GM18867 (cell line): ENCODE results near the gene GNG13.

ENCODE experiments used
- ATAC-seq: cut with Tn5 transposase; IDR thresholded peaks from one replicate; pipeline ENCODE4 v1.9.1; 2021; ENCODE audit warnings: mild to moderate bottlenecking, moderate library complexity; ENCODE audit not compliant: unreplicated experiment

Gene GNG13

DNA sequence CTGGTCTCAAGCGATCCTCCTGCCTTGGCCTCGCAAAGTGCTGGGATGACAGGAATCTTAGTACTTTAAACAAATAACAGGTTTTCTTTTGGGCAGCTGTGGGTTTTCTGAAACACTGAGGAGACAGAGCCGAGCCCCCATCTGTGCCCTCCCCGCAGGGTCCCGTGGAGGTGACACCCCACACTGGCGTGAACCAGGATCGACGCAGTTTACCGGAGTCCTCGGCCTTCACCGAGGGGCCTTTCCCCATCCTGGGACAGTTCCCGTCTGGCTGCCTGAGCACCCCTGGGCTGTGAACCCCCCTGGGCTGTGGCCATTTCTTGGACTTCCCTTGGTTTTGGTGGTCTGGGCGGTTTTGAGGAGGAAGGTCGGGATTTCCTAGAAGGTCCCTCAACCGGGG, 15.3 kb upstream of the GNG13 start:
- no peak for ATAC-seq

DNA sequence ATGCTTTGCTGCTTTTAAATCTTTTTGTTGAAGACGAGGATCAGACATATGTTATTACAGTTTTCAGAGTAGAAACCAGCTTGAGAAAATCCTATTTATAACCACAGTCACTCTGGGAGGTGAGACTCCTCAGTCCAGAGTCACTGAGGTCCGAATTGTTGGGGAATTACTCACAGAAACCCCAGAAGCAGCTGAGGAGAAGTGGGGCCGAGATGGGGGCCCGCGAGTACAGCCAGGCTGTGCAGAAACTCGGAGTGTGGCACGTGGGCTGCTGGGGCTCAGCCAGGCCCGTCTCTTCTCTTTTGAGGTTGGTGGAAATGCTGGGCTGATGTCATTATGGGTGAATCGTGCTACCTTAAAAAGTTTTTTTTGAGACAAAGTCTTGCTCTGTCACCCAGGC, 14.4 kb upstream of the GNG13 start:
- ATAC-seq: no peak

DNA sequence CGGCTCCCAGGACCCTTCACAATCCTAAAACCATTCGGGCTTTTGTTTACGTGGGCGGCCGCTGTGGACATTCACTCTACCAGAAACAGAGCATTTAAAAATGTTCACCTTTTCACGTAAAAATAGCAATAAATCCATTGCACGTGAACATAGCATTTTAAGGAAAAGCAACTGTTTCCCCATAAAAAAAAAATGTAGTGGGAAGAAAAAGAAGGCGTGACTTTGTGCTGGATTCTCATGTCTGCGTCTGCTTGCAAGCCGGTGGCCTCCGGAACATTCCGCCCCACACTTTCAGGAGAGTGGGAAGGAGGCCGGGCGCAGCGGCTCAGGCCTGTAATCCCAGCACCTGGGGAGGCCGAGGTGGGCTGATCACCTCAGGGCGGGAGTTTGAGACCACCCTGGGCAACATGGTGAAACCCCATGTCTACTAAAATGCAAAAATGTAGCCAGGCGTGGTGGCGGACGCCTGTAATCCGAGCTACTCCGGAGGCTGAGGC, 13.4 kb upstream of the GNG13 start:
- ATAC-seq: no peak

DNA sequence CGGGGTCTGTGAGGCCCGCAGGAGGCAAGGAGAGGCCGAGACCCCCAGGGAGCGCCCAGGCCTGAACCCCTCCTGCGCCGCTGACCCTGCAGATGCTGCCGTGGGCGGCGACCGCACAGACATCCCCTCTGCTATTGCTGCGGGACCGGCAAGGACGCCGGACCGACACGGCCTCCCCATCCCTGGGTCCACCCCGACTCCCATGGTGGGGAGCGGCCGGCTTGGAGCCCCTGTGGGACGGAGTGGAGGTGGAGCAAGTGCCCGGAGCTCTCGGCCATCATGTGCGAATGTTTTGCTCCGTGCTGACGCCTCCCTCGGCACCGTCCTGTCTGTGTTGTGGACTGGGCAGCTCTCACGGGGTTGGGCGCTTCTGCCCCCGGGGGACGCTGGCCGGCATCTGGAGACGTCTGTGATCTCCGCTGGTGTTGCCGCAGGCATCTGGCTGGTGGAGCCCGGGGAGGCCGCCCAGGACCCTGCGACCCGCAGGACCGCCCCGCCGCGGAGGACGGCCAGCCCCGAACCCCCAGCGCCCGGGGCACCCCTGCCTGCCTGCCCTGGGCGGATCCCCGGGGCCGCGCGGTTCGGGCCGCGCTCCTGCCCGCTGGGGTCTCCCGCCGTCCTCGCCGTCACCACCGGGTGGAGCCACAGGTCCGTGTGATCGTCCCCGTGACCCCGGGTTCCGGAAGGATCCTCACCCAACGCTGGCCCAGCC, 12.8 kb upstream of the GNG13 start:
- no peak for ATAC-seq

DNA sequence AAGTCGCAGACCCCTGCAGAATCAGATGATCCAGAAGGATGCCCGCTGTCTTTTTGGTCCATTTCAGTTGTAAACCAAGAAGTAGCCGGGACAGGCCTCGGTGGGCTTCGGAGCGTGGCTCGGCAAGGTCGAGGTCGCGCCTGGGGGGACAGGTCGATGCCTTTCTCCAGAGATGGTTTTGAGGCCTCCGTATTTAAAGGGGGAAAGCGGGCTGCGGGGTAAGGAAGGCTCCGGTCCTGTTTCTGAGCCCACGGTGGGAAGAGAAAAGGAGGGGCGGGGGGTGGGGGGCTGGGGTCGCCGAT, 7.5 kb upstream of the GNG13 start:
- no peak for ATAC-seq

DNA sequence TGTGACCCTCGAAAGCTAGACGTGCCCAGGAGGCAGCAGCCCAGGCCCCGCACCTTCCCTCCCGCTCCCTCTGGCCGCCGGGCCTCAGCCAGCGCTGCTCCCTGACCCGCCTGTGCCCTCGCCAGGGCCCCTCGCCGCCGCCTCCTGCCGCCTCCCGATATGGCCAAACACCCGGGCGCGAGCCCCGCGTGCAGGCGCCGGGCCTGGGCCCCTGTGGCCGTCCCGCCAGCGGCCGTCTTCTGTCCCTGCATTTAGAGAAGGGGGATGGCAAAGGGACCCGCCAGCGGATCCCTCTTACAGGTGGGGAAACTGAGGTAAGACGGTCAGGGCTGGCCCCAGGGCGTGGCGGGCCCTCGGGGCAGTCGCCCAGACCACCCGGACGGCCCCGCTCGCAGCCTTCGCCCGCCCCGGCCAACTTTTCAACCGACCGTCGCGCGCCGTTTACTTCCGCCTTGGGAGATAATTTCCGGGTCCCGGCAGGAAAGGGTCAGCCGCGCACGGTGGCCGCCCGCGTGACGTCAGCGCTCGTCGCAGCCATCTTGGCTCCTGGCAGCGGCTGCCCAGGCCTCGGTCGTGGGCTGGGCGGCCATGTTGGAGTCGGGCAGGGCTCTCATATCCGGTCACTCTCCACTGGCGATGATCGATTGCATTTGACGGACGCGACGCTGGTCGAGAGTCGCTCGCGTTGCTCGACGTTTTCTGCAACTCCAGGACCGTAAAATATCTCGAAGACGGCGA, 7.0 kb upstream of the GNG13 start:
- peak; percentile 86 for ATAC-seq

DNA sequence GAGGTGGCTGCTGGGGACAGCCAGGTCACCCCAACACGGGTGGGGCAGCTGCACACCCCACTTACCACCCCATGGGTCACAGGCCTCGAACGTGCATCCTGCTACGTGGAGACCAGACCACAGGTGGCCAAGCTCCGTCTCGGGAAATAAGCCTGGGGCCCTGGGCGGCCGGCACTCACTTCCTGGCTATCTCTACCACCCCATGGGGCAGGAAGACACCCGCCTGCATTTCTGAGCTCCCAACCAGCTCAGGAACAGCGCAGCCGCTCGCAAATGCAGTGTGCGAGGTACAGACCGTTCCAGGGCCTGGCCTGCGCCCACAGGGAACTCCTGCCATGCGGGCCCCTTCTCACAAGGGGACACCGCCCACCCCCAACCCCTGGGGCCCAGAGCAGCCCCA, 4.9 kb upstream of the GNG13 start:
- no peak for ATAC-seq

DNA sequence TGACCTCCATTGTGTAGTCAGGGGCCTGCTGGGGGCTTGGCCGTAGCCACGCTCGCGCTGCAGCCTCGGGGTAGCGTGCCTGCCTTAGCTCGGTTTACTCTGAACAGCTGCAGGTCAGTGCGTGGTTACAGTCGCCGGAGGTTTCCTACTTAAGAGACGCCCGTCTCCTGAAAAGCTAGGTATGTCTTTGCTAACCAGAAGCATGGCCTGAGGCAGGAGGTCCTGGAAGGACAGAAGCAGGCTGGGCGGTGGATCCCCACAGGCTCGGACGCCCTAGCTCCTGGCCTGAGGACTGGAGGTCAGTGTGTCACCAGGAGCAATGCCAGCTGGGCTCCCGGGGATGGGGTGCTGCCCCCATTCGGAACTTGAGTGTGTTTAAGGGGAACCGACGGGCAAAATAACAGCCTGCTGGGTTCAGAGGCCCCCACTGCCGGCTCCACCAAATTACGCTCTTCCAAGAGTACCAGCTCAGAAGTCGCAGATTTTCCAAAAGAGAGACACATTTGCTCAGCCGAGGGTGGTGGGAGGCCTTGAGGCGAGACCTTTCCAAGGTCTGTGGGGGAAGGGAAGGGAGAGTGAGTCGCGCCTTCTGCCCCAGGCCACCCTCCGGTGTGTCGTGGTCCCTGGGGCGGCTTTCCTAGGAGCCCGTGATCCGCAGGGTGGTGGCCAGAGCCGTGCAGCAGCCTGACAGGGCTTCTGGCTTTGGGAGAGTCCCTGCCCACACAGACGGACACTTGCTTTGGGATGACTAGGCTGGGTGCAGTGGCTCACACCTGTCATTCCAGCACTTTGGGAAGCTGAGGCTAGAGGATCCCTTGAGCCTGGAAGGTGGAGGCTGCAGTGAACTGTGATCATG, 3.9 kb upstream of the GNG13 start:
- no peak for ATAC-seq

DNA sequence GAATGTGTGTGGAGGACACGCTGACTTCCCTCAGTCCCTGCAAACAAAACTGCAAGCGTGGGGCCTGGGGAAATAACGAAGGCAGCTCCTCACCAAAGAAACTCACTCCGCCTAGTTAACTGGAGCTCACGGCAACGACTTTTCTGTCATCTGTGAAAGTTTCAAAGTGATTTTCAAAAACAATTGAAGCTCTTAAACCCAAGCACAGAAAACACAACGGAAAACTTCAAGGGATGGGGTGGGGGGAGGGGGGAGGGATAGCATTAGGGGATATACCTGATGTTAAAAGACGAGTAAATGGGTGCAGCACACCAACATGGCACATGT, 3.2 kb upstream of the GNG13 start:
- ATAC-seq: no peak

DNA sequence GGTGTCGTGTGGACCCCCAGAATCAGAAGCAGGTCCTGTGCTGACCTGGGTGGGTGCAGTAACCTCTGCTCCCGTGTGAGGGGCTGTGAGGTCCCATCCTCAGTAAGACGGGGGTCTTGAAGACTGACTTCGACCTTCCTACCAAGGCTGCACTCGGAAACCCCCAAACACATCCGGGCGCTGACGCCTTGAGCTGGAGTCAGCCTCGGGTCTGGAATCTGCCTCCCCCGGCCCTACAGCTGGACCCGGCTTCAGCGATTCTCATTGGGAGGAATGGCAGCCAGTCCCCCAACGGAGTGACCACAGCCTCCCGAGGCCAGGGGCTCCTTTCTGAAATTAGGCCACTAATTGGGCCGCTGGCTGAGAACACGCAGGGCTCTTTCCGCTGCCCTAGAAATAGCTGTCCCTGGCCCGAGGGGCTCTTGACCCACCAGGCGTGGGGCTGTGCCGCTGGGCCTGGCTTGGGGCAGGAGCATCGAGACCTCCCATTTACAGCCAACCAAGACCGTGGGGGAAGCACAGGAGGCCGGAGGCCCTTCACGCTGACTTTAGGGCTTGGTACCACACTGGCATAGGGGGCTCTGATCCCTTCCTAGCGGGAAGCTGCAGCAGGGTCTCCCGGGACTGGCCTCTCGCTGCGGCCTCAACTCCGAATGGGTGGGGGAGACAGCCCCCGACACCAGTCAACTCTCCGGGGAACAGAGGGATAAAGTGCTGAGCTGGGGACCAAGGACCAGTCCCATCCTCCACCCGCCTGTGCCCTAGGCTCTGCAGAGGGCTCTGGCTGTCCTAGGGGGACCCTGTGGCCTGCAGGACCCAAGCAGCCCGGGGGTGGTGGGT, 2.6 kb upstream of the GNG13 start:
- ATAC-seq: no peak

DNA sequence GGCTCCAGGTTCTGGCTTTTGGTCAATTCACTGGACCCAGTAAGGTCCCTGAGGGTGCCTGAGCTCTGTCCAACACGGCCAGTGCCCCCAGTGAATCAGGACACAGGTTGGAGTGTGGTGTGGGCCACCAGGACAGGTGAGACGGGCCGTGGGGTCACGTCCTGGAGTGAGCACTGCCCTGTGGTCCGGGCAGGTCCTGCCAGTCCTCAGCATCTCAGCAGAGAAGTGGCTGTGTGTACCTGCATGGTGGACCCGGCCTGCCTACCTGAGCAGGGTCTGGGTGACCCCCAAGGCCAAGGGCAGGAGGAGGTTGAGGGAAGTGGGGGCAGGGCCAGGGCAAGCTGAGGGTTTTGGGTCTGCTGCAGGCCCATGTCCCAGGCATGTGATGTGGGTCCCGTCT, 1.9 kb upstream of the GNG13 start:
- no peak for ATAC-seq

DNA sequence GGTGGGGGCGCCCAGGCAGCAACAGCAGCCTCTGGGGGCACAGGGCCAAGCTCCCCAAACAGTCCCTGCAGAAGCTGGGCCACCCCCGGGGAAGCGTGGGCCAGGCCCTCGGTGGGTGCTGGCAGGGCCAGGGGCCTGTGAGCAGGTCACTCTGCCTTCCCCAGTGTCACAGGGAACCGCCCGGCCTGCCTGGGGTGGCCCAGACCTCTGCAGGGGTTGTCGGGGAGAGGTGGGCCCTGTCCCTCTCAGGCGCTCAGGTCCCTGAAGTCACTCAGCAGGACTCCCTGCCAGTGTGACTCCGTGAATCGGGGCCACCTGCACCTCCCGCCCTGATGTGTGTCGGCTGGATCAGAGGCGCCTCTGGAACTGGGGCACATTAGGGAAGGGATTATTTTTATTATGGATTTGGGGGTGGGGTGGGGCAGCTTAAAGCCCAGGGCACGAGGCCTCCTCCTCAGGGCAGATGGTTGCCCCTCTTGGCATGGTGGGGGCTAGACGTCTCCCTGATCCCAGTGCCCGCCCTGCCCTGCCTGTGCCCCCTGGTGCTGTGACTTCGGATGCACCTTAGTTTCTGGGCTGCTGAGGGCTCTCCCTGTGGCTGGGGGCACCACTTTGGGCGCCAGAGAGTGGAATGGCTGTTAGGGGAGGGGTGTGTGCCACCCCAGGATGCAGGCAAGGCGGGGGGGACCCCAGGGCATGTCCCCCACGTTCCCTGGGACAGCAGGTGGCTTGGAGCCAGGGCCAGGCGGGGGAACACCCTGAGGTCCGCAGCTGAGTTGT, 1.2 kb upstream of the GNG13 start:
- ATAC-seq: no peak

DNA sequence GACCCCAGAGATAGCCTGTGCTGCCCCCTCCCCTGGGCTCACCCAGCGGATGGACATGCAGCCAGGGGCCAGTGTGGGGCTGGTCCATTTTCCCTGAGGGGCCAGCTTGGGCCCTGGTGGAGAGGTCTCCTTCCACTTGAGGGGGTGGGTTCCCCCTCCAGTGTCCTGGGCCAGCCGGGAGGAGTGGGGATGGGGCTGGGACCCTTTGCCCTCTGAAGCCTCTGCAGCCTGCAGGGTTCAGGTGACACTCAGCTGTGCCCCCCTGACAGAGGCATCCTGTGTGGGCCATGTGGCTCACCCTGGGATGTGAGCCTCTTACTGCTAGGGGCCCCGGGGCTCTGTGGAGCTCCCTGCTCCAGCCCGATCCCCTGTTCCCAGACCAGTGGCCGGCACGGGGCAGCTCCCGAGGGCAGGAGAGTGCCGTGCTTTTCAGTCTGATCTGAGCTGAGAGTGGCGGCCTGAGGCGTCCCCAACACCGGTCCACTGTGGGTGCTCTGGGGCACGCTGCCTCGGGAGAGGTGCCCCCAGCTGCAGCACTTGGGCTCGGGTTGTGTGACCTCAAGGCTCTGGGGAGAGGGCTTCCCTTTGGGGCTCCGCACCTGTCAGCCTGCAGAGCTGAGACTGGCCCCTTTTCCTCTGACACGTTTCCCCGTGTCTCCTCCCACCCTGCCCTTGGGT, 439 bp upstream of the GNG13 start:
- ATAC-seq: no peak

DNA sequence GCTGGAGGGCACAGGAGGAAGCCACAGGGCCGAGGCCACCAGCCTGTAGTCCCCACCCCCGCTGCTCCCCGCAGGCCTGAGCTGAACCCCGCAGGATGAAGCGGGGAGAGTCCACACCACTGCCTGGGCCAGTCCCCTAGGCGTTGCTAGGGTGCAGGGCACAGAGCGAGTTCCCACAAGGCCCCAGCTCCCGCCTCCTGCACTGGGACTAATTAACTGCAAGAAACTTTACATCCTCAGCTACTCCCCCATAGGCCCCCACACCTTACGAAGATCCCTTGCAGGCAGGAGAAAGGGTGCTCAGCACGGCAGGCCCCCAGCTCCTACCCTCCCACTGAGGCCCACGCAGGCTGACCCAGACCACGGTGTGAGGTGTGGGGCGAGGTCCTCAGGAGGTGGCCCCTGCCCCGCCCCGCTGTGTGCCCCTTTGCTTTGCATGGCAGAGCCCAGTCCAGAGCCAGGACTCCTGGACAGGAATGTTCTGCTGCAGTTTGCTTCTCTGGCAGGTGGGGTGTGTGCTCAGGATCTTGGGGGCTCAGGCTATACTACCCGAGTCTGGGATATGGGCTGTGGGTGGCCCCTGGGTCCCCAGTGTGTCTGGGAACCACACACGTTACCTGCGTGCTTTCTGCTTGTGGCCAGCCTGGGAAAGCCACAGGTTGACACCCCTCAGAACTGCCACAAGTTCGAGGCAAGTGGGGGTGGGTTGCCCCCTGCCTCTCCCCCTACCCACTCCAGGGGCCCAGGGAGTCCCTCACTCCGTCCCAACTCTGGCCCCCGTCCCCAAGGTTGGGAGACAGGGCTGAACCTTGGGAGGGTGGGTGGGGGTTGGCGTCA, 1.2 kb downstream of the GNG13 start:
- ATAC-seq: no peak

DNA sequence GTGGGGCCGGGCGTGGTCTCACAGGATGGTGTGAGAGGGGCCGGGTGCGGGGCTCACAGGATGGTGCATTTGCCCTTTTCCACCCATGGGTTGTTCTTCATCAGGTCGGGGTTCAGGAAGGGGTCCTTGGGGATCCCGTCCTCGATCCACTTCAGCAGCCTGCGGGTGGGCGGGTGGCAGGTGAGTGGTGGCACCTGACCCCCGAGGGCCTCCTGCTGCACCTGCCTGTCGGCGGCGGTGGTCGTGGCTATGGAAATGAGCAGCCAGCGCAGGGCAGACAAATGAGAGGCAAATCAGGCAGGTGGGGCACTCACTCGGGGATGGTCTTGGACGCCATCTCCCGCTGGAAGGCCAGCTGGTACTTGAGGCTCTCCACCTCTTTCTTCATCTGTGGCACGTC, 1.9 kb downstream of the GNG13 start:
- ATAC-seq: no peak

DNA sequence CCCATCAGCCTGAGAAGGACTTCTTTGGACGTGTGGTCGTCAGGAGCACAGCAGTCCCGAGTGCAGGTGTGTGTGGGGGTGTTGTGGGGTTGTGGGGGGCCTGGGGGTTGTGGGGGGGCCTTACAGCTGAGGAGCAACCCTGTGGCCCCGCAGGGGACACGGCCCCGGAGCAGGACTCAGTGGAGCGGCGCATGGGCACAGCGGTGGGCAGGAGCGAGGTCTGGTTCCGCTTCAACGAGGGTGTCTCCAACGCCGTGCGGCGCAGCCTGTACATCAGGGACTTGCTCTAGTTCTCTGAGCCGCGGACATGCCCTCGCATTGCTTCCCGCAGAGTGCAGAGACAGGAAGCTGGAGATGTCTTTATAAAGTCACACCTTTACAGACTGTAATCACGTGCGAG, 2.8 kb downstream of the GNG13 start:
- ATAC-seq: no peak

DNA sequence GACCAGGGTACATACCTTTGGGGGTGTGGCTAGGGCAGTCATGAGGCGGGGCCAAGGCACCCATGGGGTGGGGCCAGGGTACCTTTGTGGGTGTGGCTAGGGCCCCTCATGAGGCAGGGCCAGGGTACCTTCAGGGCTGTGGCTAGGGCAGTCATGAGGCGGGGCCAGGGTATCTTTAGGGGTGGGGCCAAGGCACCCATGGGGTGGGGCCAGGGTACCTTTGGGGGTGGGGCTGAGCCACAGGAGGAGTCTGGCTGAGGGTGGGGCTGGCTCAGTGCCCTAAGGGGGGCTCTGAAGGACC, 3.5 kb downstream of the GNG13 start:
- no peak for ATAC-seq

DNA sequence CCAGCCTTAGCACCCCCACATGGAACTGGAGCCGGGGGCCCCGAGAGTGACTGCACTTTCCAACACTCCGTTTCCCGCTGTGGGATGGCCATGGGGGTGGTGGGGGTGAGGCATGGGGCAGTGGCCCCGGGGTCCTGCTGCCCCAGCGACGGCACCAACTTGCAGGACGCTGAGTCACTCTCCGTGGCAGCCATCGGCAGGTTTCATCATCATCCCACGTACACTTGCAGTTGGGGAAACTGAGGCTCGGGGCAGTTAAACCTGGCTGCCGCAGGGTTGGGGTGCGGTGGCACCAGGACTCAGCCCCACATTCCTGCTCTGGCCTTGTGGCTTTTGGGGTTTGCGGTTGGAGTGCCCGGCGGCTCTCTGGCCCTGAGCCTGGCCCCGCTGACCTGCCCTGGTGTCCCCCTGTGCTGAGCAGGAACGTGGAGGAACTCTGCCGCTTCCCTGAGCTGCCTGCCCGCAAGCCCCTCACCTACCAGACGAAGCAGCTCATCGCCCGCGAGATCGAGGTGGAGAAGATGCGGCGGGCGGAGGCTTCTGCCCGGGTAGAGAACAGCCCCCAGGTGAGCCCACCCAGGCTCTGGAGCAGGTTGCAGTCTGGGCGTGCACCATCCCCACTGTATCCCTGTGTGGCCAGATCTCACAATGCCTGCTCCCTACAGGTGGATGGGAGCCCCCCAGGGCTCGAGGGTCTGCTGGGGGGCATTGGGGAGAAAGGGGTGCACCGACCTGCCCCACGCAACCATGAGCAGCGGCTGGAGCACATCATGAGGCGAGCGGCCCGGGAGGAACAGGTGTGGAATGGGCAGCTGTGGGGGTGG, 4.0 kb downstream of the GNG13 start:
- no peak for ATAC-seq
